Pancreas (tissue), 10 donors: ENCODE results near the gene CES2. TPM values are rescaled to one million over a fixed set of nuclear protein-coding genes. Genes with fewer than 3 reads are reported as not detected.

Experiments used
- ATAC-seq, 4 donors: fragments of 200-7000 bp; cut with Tn5 transposase; one replicate each; pipeline versions ENCODE4 v1.8.0 to v1.9.1; 2020; ENCODE audit warnings: mild to moderate bottlenecking in 4 of 4, moderate library complexity in 4 of 4
- DNase-seq, 6 donors: peaks; one replicate each; pipeline ENCODE4 v3.0.0-alpha.2; 2020
- FAIRE-seq: peaks from 2 replicates; lab custom pipeline; 2012; peaks lifted over from hg19 to GRCh38; lab: Jason Lieb, UNC
- H3K27ac ChIP-seq, 4 donors: fragments of 200-600 bp; sonication (generic); 1 replicate in 3 of 4; 2 replicates in 1 of 4; pipeline versions ENCODE4 v1.5.0 to v1.8.0; 2020
- H3K27me3 ChIP-seq, 4 donors: fragments of 200-600 bp; one replicate each; pipeline ENCODE4 v1.8.0; 2021
- H3K36me3 ChIP-seq, 3 donors: fragments of 200-600 bp; sonication (generic) in 1 of 3; one replicate each; pipeline versions ENCODE4 v1.5.0 to v1.8.0; 2020 to 2021
- H3K4me1 ChIP-seq, 3 donors: fragments of 200-600 bp; one replicate each; pipeline ENCODE4 v1.8.0; 2021
- H3K4me3 ChIP-seq, 4 donors: fragments of 200-600 bp; sonication (generic) in 2 of 4; one replicate each; pipeline versions ENCODE4 v1.5.0 to v1.8.0; 2020 to 2021
- H3K9me3 ChIP-seq, 4 donors: fragments of 200-600 bp; one replicate each; pipeline ENCODE4 v1.8.0; 2021
- CTCF ChIP-seq, 4 donors: fragments of 200-600 bp; sonication (generic) in 3 of 4; IDR thresholded peaks; one replicate each; pipeline versions ENCODE4 v1.5.0 to v1.8.0; 2021; ENCODE audit warnings: antibody characterized with exemption in 4 of 4
- WGBS, 2 donors: extraction: QIAGEN DNeasy Blood & Tissue Kit; methylation state at CpG; one replicate each; pipeline ENCODE4 v1.1.7; 2013; 5-methylcytosine and 5-hydroxymethylcytosine counted together
- intact Hi-C, 3 donors: fragments of 100-400 bp; cut with DNase I; formaldehyde crosslinking; loops; one replicate each; pipeline versions ENCODE4 v1.11.1 to v1.14.2; 2022
- polyA plus RNA-seq, 2 donors: library from polyadenylated mRNA; stranded (reverse); fragments of 200-250 nt; gene quantifications; one replicate each; pipeline ENCODE4 v1.2.3, GENCODE V29; 2013
- total RNA-seq, 6 donors: library from RNA; stranded (reverse); fragmentation: NEBNext Ultra II Directional in 4 of 6; extraction: Animal tissue kit (Norgen Biotek cat#: 25700) in 4 of 6; gene quantifications; one replicate each; pipeline versions ENCODE4 v1.2.1 to v1.2.4, GENCODE V29; 2021 to 2023
- donor health status: healthy with polysubstance abuse.
- donor health status: DM: no; HTN: no; CAD: no; lungs with moderate emphysema.
- donor health status: DM: no; HTN: no; CAD: no.
- donor health status: control.
- donor health status: control.
- donor health status: Bipolar disorder and iron deficiency.
- donor health status: DM: yes; HTN: yes; CAD: no.
- donor health status: DM: no; HTN: no; CAD: no.
- donor health status: DM: no; HTN: no; CAD: no.
- donor health status: DM: yes; HTN: yes; CAD: no.

CES2 gene
- total and polyA plus RNA-seq, 8 donors: 14.3 to 23.1 (median 17.3) TPM

GRCh38 chr16:66913081-66913480 is 22.2 kb upstream of the CES2 start:
- intact Hi-C loops: loop anchor here in 1 of 3 donors (10.0 kb wide), 1 partner anchor 62 kb away; no protein-coding TSS in a partner anchor
- H3K9me3 ChIP-seq: no peaks in the 10 kb centered on the region
- no peak for ATAC-seq
- no peak overlapping the region for H3K4me3 ChIP-seq
- 48 to 51% methylated on average over 10 of the region's 10 CpGs for WGBS, 2 donors
- no peak for TF ChIP-seq CTCF (IDR thresholded peaks at IDR 0.05)
- no peak for FAIRE-seq
- peak in 1 of 6 donors; percentile 9 for DNase-seq
- no peaks in the 10 kb centered on the region for H3K4me1 ChIP-seq
- no peak overlapping the region for H3K27ac ChIP-seq
- H3K27me3 ChIP-seq: no peaks in the 10 kb centered on the region
- no peaks in the 10 kb centered on the region for H3K36me3 ChIP-seq

GRCh38 chr16:66913711-66914110 is 21.6 kb upstream of the CES2 start:
- H3K27ac ChIP-seq: no peak overlapping the region
- FAIRE-seq: no peak

GRCh38 chr16:66914541-66914940 is 20.8 kb upstream of the CES2 start:
- Histone ChIP-seq H3K4me3 (no peak overlapping the region), H3K27ac (no peak overlapping the region), H3K36me3 (no peaks in the 10 kb centered on the region), H3K9me3 (no peaks in the 10 kb centered on the region), H3K27me3 (no peaks in the 10 kb centered on the region), H3K4me1 (no peaks in the 10 kb centered on the region)
- ATAC-seq: no peak
- DNase-seq: no peak
- TF ChIP-seq CTCF (IDR thresholded peaks at IDR 0.05): no peak
- intact Hi-C loops: loop anchor here in 1 of 3 donors (10.0 kb wide), 1 partner anchor 60 kb away; no protein-coding TSS in a partner anchor
- no peak for FAIRE-seq
- WGBS, 2 donors: 93 to 94% methylated on average over 7 of the region's 7 CpGs

More at GRCh38 chr16:66913711-66914110, 21.6 kb upstream of the CES2 start:
- no peak for TF ChIP-seq CTCF (IDR thresholded peaks at IDR 0.05)
- intact Hi-C loops: loop anchor here in 1 of 3 donors (10.0 kb wide), 1 partner anchor 61 kb away; no protein-coding TSS in a partner anchor
- no peaks in the 10 kb centered on the region for H3K9me3 ChIP-seq
- peak in 1 of 6 donors; percentile 19 for DNase-seq
- no peaks in the 10 kb centered on the region for H3K36me3 ChIP-seq
- 62 to 82% methylated on average over 4 of the region's 4 CpGs for WGBS, 2 donors
- no peak for ATAC-seq
- no peaks in the 10 kb centered on the region for H3K27me3 ChIP-seq
- H3K4me1 ChIP-seq: no peaks in the 10 kb centered on the region
- H3K4me3 ChIP-seq: no peak overlapping the region

GRCh38 chr16:66915041-66915440 is 20.3 kb upstream of the CES2 start:
- H3K27ac ChIP-seq: no peak overlapping the region
- ATAC-seq: no peak
- intact Hi-C loops: loop anchor here in 1 of 3 donors (10.0 kb wide), 1 partner anchor 60 kb away; no protein-coding TSS in a partner anchor
- H3K27me3 ChIP-seq: no peaks in the 10 kb centered on the region
- no peak overlapping the region for H3K4me3 ChIP-seq
- H3K36me3 ChIP-seq: no peaks in the 10 kb centered on the region
- 65% methylated on average over 7 of the region's 7 CpGs for WGBS, 2 donors
- no peak for TF ChIP-seq CTCF (IDR thresholded peaks at IDR 0.05)
- no peaks in the 10 kb centered on the region for H3K9me3 ChIP-seq
- no peaks in the 10 kb centered on the region for H3K4me1 ChIP-seq
- FAIRE-seq: no peak
- peak in 1 of 6 donors; percentile 44 for DNase-seq

GRCh38 chr16:66916518-66916917 is 18.8 kb upstream of the CES2 start:
- TF ChIP-seq CTCF (IDR thresholded peaks at IDR 0.05): no peak
- Histone ChIP-seq H3K4me1 (no peaks in the 10 kb centered on the region), H3K36me3 (no peaks in the 10 kb centered on the region), H3K4me3 (no peak overlapping the region), H3K9me3 (no peaks in the 10 kb centered on the region), H3K27me3 (no peaks in the 10 kb centered on the region), H3K27ac (no peak overlapping the region)
- 71 to 79% methylated on average over 6 of the region's 6 CpGs for WGBS, 2 donors
- no peak for ATAC-seq
- intact Hi-C loops: loop anchor here in 1 of 3 donors (10.0 kb wide), 1 partner anchor 58 kb away; no protein-coding TSS in a partner anchor
- FAIRE-seq: no peak
- no peak for DNase-seq
